WERI-Rb-1 (cell line): ENCODE results near the gene SYNE4.

ENCODE experiments used
- DNase-seq: peaks from one replicate; pipeline ENCODE4 v3.0.0-alpha.2; 2020
- H3K27ac ChIP-seq: fragments of 250-450 bp; sonication (Bioruptor Pico); 2 replicates; pipeline ENCODE4 v1.5.1; 2020; ENCODE audit warnings: mild to moderate bottlenecking, moderate library complexity
- H3K27me3 ChIP-seq: fragments of 250-450 bp; sonication (Bioruptor Pico); 2 replicates; pipeline ENCODE4 v1.5.1; 2021; ENCODE audit warnings: mild to moderate bottlenecking, low read depth, moderate library complexity; ENCODE audit not compliant: insufficient read depth, severe bottlenecking
- H3K36me3 ChIP-seq: fragments of 250-450 bp; sonication (Bioruptor Pico); 2 replicates; pipeline ENCODE4 v1.5.1; 2020; ENCODE audit warnings: mild to moderate bottlenecking, moderate library complexity
- H3K4me3 ChIP-seq: 2 replicates; pipeline ENCODE4 v1.5.1; 2011; ENCODE audit warnings: low read depth, mild to moderate bottlenecking, control low read depth, low read length
- H3K9me3 ChIP-seq: fragments of 250-450 bp; sonication (Bioruptor Pico); 2 replicates; pipeline ENCODE4 v1.5.1; 2021; ENCODE audit warnings: mild to moderate bottlenecking, moderate library complexity; ENCODE audit not compliant: severe bottlenecking
- CTCF ChIP-seq: IDR thresholded peaks from 2 replicates; pipeline ENCODE4 v1.5.1; 2011; ENCODE audit warnings: low read depth, mild to moderate bottlenecking, control low read depth, inconsistent platforms, low read length

The SYNE4 gene

DNA sequence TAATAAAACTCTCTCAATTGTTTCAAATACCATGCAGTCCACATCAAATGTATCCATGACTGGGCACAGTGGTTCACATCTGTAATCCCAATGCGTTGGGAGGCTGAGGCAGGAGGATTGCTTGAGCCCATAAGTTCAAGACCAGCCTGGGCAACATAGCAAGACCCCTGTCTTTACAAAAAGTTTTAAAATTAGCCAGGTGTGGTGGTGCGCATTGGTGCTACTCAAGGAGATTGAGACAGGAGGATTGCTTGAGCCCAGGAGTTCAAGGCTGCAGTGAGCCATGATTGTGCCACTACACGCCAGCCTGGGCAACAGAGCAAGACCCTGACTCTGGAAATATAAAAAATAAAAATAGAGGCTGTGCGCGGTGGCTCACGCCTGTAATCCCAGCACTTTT is 19.1 kb upstream of the SYNE4 start:
- no peak overlapping the region for H3K4me3 ChIP-seq
- TF ChIP-seq CTCF: no peak
- no peak overlapping the region for H3K27ac ChIP-seq
- H3K27me3 ChIP-seq: no peaks in the 10 kb centered on the region
- no peaks in the 10 kb centered on the region for H3K9me3 ChIP-seq
- DNase-seq: no peak
- peaks cover 25% of the 10 kb centered on the region for H3K36me3 ChIP-seq

GRCh38 chr19:36026091-36026876 is 17.7 kb upstream of the SYNE4 start:
- no peak for TF ChIP-seq CTCF
- Histone ChIP-seq H3K27me3 (no peaks in the 10 kb centered on the region), H3K9me3 (no peaks in the 10 kb centered on the region), H3K27ac (no peak overlapping the region), H3K36me3 (peaks cover 32% of the 10 kb centered on the region), H3K4me3 (no peak overlapping the region)
- no peak for DNase-seq

GRCh38 chr19:36025541-36025940 is 16.9 kb upstream of the SYNE4 start:
- Histone ChIP-seq H3K27ac (no peak overlapping the region), H3K4me3 (no peak overlapping the region), H3K9me3 (no peaks in the 10 kb centered on the region), H3K36me3 (peaks cover 35% of the 10 kb centered on the region), H3K27me3 (no peaks in the 10 kb centered on the region)
- no peak for TF ChIP-seq CTCF
- DNase-seq: no peak

DNA sequence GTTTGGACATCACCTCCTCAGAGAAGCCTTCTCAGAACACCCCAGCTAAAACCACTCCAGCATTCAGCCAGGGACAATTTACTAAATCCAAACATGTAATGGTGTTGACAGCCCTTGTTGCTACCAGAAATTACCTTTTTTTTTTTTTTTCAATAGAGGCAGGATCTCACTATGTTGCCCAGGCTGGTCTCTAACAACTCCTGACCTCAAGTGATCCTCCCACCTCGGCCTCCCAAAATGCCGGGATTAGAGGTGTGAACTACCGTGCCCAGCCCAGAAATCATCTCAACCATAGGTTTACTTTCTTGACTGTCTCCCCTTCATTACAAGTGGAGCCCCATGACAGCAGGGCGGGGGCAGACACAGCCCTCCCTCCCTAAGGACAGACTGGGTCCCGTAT is 14.8 kb upstream of the SYNE4 start:
- Histone ChIP-seq H3K4me3 (no peak overlapping the region), H3K27me3 (no peaks in the 10 kb centered on the region), H3K27ac (no peak overlapping the region), H3K36me3 (peaks cover 33% of the 10 kb centered on the region), H3K9me3 (no peaks in the 10 kb centered on the region)
- TF ChIP-seq CTCF: no peak
- no peak for DNase-seq

DNA sequence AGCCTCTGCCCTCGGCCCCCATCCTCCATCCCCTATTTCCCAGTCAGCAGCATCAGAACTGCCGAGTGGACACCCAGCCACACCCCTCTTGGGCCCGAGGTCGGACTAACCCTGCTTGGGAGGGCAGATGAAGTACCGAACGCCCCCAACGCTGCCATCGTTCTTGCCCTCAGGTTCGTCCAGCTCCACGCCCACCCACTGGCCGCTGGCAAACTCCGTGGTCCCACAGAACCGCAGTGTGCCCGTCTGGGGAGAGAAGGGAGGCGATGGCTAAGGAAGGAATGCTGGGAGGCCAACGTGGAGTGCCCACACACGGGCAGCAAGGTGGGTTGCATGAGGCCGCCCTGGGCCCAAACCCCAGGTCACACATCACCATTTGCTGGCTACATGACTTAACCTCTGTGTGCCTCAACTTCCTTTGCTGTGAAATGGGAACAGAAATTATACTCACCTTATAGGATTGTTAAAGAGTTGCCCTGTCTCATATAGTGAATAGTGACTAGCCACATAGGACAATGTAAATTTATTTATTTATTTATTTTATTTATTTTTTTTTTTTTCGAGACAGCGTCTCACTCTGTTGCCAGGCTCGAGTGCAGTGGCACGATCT is 10.6 kb upstream of the SYNE4 start:
- Histone ChIP-seq H3K9me3 (no peaks in the 10 kb centered on the region), H3K27me3 (no peaks in the 10 kb centered on the region), H3K4me3 (no peak overlapping the region), H3K27ac (no peak overlapping the region), H3K36me3 (peaks cover 22% of the 10 kb centered on the region)
- DNase-seq: no peak
- no peak for TF ChIP-seq CTCF
